ENCODE data around the gene CATSPERD.
"Not testable (repeated sequence)": the region's sequence is repeated elsewhere in the genome, so short reads cannot be mapped to it uniquely, and the experiment has no call there.

Gene CATSPERD

DNA sequence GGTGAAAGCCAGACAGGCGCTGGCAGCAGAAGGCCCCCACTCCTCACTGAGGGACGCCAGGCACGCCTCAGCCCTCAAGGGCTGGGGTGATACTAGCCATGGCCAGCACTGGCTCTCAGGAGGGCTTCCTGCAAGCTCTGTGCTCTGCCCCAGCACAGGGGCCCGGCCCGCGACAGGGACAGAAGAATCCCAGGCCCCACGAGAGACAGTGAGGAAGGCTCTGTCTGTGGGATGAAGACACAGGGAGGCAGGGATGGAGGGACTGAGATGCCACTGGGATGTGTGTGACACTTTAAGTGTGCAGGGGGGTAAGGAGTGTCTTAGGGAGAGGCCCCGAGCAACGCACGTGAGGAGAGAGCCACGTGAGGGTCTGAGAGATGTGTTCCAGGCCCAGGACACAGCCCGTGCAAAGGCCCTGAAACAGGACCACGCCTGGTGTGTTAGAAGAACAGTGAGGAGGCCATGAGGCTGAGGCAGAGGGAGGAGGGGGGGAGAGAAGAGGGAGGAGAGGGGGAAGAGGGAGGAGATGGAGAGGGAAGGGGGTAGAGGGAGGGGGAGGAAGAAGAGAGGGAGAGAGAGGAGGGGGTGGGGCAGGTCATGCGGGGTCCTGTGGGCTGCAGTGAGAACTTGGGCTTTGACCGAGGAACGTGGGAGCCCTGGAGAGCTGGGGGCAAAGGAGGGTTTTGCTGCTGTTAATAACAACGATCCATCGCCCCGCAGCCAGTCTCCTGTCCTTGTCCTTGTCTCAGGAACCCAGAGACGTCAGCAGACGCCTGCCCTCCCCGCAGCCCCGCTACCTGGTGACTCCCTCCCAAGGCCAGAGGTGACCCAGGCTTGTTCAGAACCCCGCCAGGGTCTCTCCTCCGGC lies 23.2 kb upstream of the CATSPERD start:
- no peak for DNase-seq (ENCODE audit: low read depth in 2 of 2)

DNA sequence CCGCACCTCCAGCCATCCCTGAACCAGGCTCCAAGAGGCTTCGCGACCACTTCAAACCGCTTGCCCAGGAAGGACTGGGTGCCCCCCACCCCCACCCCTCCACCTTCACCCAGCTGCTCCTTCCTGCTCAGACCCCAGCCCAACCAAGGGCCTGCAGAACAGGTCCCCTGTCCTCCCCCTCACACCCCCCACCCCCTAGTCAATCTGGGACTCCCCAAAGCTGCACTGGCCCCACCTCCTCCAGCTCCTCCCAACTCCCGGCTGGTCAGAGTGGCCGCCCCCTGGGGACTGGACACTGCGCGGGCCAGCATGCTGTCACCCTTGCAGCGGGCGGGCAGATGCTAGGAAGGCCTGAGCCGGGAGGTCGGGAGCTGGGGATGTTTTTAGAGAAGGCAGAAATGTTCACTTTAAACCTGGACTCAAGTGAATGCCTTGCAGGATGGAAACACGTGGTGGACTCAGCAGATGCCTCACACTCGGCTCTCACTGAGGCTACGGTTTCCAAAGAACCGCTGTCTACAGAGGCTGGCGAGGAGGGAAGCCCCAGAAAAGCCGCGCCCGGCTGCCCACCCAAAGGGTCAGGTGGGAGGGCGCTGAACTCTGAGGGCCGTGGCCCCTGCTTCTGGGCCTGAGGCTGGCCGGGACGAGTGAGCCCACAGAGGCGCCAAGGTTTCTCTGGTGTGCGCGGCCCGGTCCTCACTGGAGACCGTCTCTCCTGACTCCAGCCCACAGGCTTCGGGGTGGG lies 22.4 kb upstream of the CATSPERD start:
- no peak for DNase-seq (ENCODE audit: low read depth in 2 of 2)

DNA sequence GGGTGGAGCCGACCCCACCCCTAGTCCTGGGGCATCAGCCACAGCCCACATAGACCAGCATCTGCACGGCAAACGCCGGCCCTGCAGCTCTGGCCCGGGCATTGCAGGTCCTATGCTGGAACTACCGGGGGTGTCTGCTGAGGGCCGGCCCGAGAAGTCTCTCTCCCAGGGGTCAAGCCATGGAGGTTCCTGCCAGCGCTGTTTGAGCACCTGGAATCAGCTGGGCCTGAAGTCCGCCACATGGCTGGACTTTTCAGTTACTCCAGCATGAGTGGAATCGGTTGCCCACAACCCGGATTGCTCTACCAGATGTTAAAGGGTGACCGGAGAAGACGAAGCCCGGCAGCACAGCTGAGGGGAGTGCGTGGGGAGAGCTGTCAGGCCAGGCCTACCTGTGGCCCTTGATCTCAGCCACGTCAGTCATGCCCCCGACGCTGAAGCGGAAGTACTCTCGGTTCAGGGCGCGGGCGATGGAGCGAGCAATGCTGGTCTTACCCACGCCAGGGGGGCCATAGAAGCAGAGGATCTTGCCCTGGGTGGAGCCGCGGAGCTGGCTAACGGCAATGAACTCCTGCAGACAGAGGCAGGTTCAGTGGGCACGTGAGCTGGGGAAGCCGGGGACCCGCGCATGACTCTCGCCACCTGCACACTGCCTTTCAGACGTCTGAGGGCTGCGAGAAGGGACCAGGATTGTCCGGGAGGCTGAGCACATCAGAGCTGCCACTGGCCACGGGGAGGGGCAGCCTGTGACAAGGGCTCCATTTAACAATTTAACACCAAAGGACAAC lies 21.6 kb upstream of the CATSPERD start:
- DNase-seq (ENCODE audit: low read depth in 2 of 2) = no peak

DNA sequence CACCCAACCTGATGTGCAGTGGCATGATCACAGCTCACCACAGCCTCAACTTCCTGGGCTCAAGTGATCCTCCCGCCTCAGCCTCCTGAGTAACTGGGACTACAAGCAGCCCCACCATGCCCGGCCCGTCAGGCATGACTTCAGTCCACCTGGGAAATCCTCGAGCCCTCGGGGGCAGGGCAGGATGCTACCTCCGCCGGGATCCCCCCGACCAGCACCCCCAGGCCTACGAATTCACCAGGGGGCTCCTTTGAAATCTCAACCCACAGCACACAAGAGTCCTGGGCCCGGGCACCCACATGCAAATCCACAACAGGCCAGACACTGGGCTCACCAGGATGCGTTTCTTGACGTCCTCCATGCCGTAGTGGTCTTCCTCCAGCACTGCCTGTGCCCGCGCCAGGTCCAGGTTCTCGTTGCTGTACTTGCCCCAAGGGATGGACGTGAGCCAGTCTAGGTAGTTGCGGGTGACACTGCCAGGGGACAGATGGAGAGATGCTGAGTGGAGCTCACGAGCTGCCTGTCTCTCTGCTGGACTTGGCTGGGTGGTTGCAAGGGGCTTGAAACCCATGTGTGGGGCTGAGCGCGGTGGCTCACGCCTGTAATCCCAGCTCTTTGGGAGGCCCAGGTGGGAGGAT lies 19.9 kb upstream of the CATSPERD start:
- no peak for DNase-seq (ENCODE audit: low read depth in 2 of 2)

- not testable (repeated sequence) for DNase-seq (ENCODE audit: low read depth in 2 of 2)
Measured at GRCh38 chr19:5702053-5702410, 18.4 kb upstream of the CATSPERD start.

- no peak for DNase-seq (ENCODE audit: low read depth in 2 of 2)
Measured at GRCh38 chr19:5703819-5704818, 16.3 kb upstream of the CATSPERD start.

DNA sequence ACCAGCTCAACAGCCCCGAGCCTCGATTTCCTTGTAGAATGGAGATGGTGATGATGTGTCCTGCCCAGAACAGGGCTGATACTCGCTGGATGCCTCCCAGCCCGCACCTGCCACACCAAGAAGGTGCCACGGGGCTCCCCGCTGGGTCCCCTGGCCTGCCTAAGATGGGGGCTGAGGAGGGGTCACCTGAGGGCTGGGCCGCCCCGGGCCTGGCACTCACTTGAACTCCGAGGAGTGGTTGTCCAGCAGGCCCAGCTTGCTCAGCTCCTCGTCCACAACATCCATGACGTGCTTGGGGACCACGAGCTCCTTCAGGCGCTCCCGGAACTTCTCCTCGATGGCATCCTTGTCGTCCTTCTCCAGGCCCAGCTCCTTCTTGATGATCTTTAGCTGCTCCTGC lies 14.9 kb upstream of the CATSPERD start:
- no peak for DNase-seq (ENCODE audit: low read depth in 2 of 2)

GRCh38 chr19:5706876-5707573 lies 13.4 kb upstream of the CATSPERD start:
- DNase-seq (ENCODE audit: low read depth in 2 of 2) = no peak

GRCh38 chr19:5707576-5708575 lies 12.6 kb upstream of the CATSPERD start:
- no peak for DNase-seq (ENCODE audit: low read depth in 2 of 2)

GRCh38 chr19:5711025-5711424 lies 9.4 kb upstream of the CATSPERD start:
- DNase-seq (ENCODE audit: low read depth in 2 of 2) = no peak

DNA sequence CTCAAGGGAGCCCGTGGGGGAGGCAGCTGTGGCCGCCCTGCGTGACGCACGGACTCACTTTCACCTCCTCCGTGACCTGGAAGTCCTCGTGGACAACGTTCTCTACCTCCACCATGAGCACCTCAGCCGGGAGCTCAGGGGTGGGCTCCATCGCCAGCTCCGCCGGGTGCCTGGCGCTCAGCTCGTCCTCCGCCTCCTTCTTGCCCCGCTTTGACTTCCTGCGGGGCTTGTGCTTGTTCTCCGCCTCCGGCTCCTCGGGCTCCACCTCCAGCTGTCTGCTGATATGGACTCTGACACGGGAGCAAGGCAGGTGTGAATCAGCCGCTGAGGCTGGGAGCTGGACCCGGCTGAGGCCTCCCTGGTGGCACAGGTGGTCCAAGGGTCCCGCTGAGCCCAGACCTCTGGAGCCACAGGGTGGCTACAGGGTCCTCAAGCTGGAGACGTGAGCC lies 8.7 kb upstream of the CATSPERD start:
- no peak for DNase-seq (ENCODE audit: low read depth in 2 of 2)

GRCh38 chr19:5713228-5713627 lies 7.2 kb upstream of the CATSPERD start:
- no peak for DNase-seq (ENCODE audit: low read depth in 2 of 2)

- no peak for DNase-seq (ENCODE audit: low read depth in 2 of 2)
Measured at GRCh38 chr19:5714816-5715215, 5.6 kb upstream of the CATSPERD start.

- DNase-seq (ENCODE audit: low read depth in 2 of 2) = no peak
Measured at GRCh38 chr19:5717215-5717935, 3.1 kb upstream of the CATSPERD start.

DNA sequence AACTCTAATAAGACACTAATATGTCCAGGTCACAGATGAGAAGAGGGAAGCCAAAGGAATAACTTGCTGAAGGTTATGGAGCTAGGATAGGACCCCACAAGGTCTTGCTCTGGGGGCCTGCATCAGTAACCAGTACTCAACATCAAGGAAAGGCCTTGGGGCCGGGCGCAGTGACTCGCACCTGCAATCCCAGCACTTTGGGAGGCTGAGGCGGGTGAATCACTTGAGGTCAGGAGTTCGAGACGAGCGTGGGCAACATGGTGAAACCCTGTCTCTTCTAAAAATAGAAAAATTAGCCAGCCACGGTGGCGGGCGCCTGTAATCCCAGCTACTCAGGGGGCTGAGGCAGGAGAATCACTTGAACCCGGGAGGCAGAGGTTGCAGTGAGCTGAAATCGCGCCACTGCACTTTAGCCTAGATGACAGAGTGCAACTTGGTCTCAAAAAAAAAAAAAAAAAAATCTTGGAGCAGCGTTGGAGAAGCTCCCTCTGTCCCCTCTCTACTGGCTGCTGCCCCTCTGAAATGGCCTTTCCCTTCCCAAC lies 2.3 kb upstream of the CATSPERD start:
- DNase-seq (ENCODE audit: low read depth in 2 of 2) = no peak

GRCh38 chr19:5718579-5719273 lies 1.7 kb upstream of the CATSPERD start:
- peak; percentile 85 to 88 for DNase-seq (ENCODE audit: low read depth in 2 of 2)

Measured in fibroblast of skin of left biceps (primary cell).